Thyroid gland (tissue), 4 donors: ENCODE measurements around the gene UBL4B.

Experiments used
- CTCF ChIP-seq, 6 experiments: fragments of 200-600 bp in 3 of 6; fragments of 450-650 bp in 3 of 6; sonication (generic) in 3 of 6; IDR thresholded peaks; one replicate each; pipeline ENCODE4 v1.5.1; 2016 to 2019; ENCODE audit warnings: antibody characterized with exemption in 6 of 6, mild to moderate bottlenecking in 2 of 6, inconsistent platforms in 1 of 6, moderate library complexity in 1 of 6
- POLR2A ChIP-seq, 2 donors: fragments of 450-650 bp; IDR thresholded peaks; one replicate each; pipeline ENCODE4 v1.6.1; 2017; ENCODE audit warnings: antibody characterized with exemption in 2 of 2, mild to moderate bottlenecking in 2 of 2, moderate library complexity in 1 of 2

- no peak for TF ChIP-seq POLR2A (IDR thresholded peaks at IDR 0.05)
- TF ChIP-seq CTCF (IDR thresholded peaks at IDR 0.05): no peak
These were observed 49.6 kb downstream of the UBL4B start for GRCh38 chr1:110161849-110162248.
